ENCODE measurements around the gene EIF4E2. TPM values are rescaled to one million over a fixed set of nuclear protein-coding genes. Genes with fewer than 3 reads are reported as not detected.

The EIF4E2 gene
- total and polyA plus RNA-seq, 2 of the 4 experiments (the other 2 are of a cell fraction): 52.1 to 105 TPM

- no peak overlapping the region for H3K4ac ChIP-seq (ENCODE audit: low read depth, low read length)
- no peak overlapping the region for H3K23ac ChIP-seq (ENCODE audit: low read depth, low read length)
- H3K4me3 ChIP-seq (ENCODE audit: insufficient read depth, low read depth, low read length): no peak overlapping the region
- H3K79me1 ChIP-seq (ENCODE audit: low read depth in 1 of 2, low read length in 2 of 2): no peaks in the 10 kb centered on the region
- H2BK5ac ChIP-seq (ENCODE audit: low read depth, low read length, poor library complexity, severe bottlenecking): no peak overlapping the region
- no peak overlapping the region for H4K91ac ChIP-seq (ENCODE audit: insufficient read depth, low read depth, low read length)
- H2AK5ac ChIP-seq (ENCODE audit: low read depth, low read length): no peak overlapping the region
- no peak overlapping the region for H2BK120ac ChIP-seq (ENCODE audit: low read depth, low read length)
- no peak overlapping the region for H2BK20ac ChIP-seq (ENCODE audit: low read depth, low read length)
- H3K27me3 ChIP-seq (ENCODE audit: control insufficient read depth, insufficient read depth, low read length): peaks cover 26% of the 10 kb centered on the region
- no peak overlapping the region for H2AFZ ChIP-seq (replicated peaks; ENCODE audit: low read length, poor library complexity)
- no peak overlapping the region for H2AK9ac ChIP-seq (replicated peaks; ENCODE audit: low read depth, low read length, poor library complexity)
- no peaks in the 10 kb centered on the region for H3K4me1 ChIP-seq (ENCODE audit: control insufficient read depth, insufficient read depth, low read length)
- DNase-seq: no peak
- 35% methylated on average over 2 of the region's 9 CpGs; no CpG with 5 or more reads in 1 of the 2 experiments for WGBS, 2 experiments (ENCODE audit: extremely low coverage in 2 of 2, insufficient read length in 1 of 2)
- no peaks in the 10 kb centered on the region for H4K20me1 ChIP-seq (ENCODE audit: insufficient read depth, low read length)
- no peaks in the 10 kb centered on the region for H3K9me1 ChIP-seq (ENCODE audit: insufficient read depth, low read length)
- intact Hi-C loops (cut with micrococcal nuclease) (no loop called here), in situ Hi-C loops (cut with MboI; ENCODE audit: low sequenced_read_pairs) (no loop called here), dilution Hi-C loops (cut with HindIII; ENCODE audit: low sequenced_read_pairs, unreplicated experiment) (no loop called here)
- POLR2A ChIA-PET (ENCODE audit: unreplicated experiment): no interaction called here
- H4K5ac ChIP-seq (ENCODE audit: low read depth, low read length): no peak overlapping the region
- no peak overlapping the region for H3K27ac ChIP-seq (ENCODE audit: insufficient read depth, low read length)
- no peaks in the 10 kb centered on the region for H3K36me3 ChIP-seq (ENCODE audit: control insufficient read depth, insufficient read depth, low read length)
- H2BK15ac ChIP-seq (ENCODE audit: low read depth, low read length): no peak overlapping the region
- ATAC-seq (ENCODE audit: low read depth): no peak
- BruUV-seq (replicated peaks): no TSS peak
- CTCF ChIA-PET: no interaction called here
- no peak overlapping the region for H3K14ac ChIP-seq (replicated peaks; ENCODE audit: low read depth, low read length)
- H4K8ac ChIP-seq (ENCODE audit: low read depth in 2 of 2, low read length in 2 of 2): no peak overlapping the region
- no peak overlapping the region for H3K9ac ChIP-seq (ENCODE audit: low read depth, low read length)
- H3K9me3 ChIP-seq (ENCODE audit: control insufficient read depth, insufficient read depth, low read length): no peaks in the 10 kb centered on the region
- H3K18ac ChIP-seq (ENCODE audit: low read depth, low read length): no peak overlapping the region
- no peak overlapping the region for H3K4me2 ChIP-seq (ENCODE audit: low read depth, low read length)
- no peak overlapping the region for H3K56ac ChIP-seq (ENCODE audit: extremely low read depth, insufficient read depth, low read length)
- no peak for TF ChIP-seq SMC3 (IDR thresholded peaks at IDR 0.05; ENCODE audit: low read depth, low read length)
- TF ChIP-seq RAD21 (IDR thresholded peaks at IDR 0.05; ENCODE audit: low read length): no peak
- TF ChIP-seq MAZ (IDR thresholded peaks at IDR 0.05; ENCODE audit: borderline replicate concordance, low read depth, low read length): no peak
- no peak for TF ChIP-seq CEBPB (IDR thresholded peaks at IDR 0.05; ENCODE audit: low read depth, low read length)
- no peak for TF ChIP-seq ELK1 (IDR thresholded peaks at IDR 0.05; ENCODE audit: borderline replicate concordance, low read depth, low read length)
- TF ChIP-seq CHD1 (IDR thresholded peaks at IDR 0.05; ENCODE audit: low read depth, low read length): no peak
- TF ChIP-seq RFX5 (IDR thresholded peaks at IDR 0.05; ENCODE audit: low read depth, low read length): no peak
- no peak for TF ChIP-seq BHLHE40 (IDR thresholded peaks at IDR 0.05; ENCODE audit: low read depth, low read length)
- TF ChIP-seq USF2 (IDR thresholded peaks at IDR 0.05; ENCODE audit: low read depth, low read length): no peak
- no peak for TF ChIP-seq CTCF (conservative IDR thresholded peaks at IDR 0.05; ENCODE audit: low read depth, low read length)
- TF ChIP-seq MAFK (IDR thresholded peaks at IDR 0.05; ENCODE audit: low read depth, low read length): no peak
- no peak for TF ChIP-seq NFE2L2 (IDR thresholded peaks at IDR 0.05; ENCODE audit: low read depth, low read length)
- TF ChIP-seq RCOR1 (IDR thresholded peaks at IDR 0.05; ENCODE audit: insufficient replicate concordance, low read length): no peak
- TF ChIP-seq POLR2A (IDR thresholded peaks at IDR 0.05; ENCODE audit: low read depth, low read length): no peak
- no peak for TF ChIP-seq MXI1 (IDR thresholded peaks at IDR 0.05; ENCODE audit: borderline replicate concordance, low read depth, low read length)
- TF ChIP-seq FOS (IDR thresholded peaks at IDR 0.05; ENCODE audit: low read depth, low read length): no peak
Observed at GRCh38 chr2:232530626-232531260, 19.7 kb upstream of the EIF4E2 start.

Measured in IMR-90 (cell line).